GM21360 (cell line): Measurements from ENCODE around the gene CCL17.
"Not testable (repeated sequence)": the region's sequence is repeated elsewhere in the genome, so short reads cannot be mapped to it uniquely, and the experiment has no call there.

Source experiments
- ATAC-seq: cut with Tn5 transposase; IDR thresholded peaks from one replicate; pipeline ENCODE4 v1.9.1; 2021; ENCODE audit warnings: mild to moderate bottlenecking, moderate library complexity; ENCODE audit not compliant: unreplicated experiment

Gene CCL17

DNA sequence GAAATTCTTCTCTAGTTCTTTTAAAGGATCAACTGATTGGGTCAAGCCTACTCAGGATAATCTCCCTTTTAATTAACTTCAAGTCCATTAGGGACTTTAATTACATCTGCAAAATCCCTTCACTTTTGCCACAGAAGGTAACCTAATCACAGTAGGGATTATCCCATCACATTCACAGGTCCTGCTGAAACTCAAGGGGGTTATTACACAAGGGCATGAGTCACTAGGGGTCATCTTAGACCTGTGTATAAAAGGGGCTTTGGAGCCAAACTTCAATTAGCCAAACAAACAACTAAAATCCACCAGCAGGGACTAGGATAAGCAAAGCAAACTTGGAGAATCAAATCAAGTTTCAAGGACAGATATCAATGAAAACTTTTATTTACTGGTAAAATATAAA is 23.3 kb downstream of the CCL17 start:
- ATAC-seq, result no peak

DNA sequence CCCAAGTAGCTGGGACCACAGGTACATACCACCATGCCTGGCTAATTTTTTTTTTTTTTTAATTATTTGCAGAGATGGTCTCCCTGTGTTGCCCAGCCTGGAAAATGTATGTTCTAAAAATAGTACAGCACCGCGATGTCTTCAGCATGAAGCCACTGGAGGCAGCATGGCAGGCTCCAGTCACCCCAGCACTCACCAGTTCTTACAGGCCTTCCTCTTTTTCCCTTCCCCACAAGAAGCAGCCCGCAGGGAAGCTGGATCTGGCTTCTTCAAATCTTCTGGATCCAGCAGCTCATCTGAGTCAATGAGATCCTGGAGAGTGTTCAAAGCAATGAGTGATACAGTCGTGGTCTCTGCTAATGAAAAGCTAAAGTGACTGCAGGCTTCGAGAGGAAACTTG is 26.4 kb downstream of the CCL17 start:
- no peak for ATAC-seq

DNA sequence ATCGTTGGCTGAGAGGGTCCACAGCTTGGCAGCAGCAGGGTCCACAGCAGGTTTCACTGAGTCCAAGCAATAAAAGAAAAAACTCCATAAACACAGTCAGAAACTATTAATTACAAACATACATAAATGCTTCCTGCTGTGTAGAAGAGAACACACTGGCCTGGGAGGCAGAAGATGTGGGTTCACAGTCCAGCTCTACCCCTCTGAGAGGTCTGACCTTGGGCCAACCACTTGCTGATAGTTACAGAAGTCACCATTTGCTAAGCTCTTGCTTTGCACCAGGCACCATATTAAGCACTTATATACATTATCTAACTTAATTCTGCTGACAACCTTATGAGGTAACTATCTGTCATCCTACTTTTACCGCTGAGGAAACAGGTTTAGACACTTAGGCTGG is 27.9 kb downstream of the CCL17 start:
- ATAC-seq, result no peak

DNA sequence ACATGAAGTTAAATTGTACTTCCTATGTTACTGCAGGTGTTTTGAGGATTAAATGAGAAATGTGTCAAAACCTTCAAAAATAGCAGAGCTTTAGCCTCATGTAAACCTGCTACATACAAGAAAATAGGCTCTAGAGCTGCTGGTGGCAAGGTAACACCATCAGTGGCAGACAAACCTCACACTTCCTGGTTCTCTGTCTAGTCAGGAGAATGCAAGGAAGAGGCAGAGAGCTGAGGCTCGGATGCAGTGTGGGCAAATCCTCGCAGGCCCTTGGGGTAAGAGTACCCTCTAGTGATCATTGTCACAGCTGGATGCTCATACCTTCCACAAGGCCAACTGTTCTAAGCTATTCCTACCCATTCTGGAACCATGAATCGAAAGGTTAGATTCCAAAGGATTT is 28.4 kb downstream of the CCL17 start:
- ATAC-seq, result no peak

DNA sequence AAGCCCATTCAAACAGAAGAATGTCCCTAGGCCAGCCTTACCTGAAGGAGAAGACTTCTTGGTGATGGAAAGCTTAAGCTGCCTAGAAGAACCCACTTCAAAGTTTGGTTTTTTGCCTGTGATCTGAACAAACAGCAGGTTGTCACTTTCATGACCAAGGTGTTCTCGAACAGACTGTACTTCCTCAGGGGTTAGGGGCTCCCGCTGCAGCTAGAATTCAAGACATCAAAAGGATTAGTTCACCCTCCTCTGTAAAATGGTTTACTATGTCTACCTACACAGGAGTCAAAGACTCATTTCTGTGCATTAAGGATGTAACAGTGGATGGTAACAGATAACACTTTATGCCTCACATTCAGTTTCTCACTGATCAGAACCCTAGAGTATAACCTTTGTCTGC is 29.4 kb downstream of the CCL17 start:
- ATAC-seq, result no peak

GRCh38 chr16:57435838-57436237 is 31.3 kb downstream of the CCL17 start:
- ATAC-seq, result no peak

DNA sequence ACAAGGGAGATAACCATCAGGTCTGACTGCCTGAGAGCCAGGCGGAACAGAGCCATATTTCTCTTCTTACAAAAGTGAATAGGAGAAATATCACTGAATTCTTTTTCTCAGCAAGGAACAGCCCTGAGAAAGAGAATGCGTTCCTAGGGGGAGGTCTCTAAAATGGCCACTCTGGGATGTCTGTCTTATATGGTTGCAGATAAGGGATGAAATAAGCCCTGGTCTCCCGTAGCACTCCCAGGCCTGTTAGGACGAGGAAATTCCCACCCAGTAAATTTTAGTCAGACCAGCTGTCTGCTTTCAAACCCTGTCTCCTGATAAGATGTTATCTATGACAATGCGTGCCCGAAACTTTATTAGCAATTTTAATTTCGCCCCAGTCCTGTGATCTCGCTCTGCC is 35.4 kb downstream of the CCL17 start:
- not testable (repeated sequence) for ATAC-seq

GRCh38 chr16:57440551-57440950 is 36.0 kb downstream of the CCL17 start:
- ATAC-seq, result not testable (repeated sequence)

- no peak for ATAC-seq
Observed at GRCh38 chr16:57444711-57445110, 40.1 kb downstream of the CCL17 start.

GRCh38 chr16:57445510-57445909 is 40.9 kb downstream of the CCL17 start:
- ATAC-seq, result no peak

- peak; percentile 33 for ATAC-seq
Observed at GRCh38 chr16:57446531-57447185, 42.1 kb downstream of the CCL17 start.

DNA sequence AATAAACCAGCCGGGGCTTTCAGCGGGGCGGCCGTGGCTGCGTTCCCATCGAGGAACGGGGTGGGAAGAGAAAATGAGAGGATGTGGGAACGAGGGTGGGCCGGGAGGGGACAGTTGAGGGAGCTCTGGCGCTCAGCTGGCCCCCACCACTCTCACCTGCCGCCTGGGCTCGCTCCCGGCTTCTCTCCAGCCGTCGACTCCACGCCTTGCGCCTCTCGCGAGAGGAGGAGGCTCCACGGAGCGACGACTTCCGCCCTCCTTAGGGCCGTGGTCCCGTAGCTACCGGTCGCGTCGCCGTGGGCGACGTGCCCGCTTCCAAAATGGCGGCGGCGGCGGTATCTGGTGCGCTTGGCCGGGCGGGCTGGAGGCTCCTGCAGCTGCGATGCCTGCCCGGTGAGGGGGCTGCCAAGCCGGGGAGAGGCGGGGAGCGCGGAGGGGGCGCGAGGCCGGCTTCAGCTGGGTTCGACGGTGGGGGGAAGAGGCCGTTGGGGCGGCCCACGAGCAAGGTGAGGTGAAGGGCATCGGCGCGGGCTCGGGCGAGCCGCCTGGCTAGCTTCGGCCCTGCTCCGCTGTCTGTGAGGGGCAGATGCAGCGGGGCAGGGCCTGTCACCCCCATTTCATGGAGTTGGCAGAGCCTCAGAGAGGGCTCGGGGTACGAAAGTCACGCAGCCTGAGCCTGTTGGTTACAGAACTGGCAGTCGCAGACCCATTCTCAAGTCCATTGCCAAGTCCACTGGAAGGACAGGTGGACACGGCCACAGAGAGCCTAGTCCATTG is 42.8 kb downstream of the CCL17 start, which contains the start of the genes CIAPIN1 and COQ9:
Gene CIAPIN1, minus strand, starts transcription at position 200 of the 777 bp plus-strand sequence. CDS start 6,457 bp downstream, outside the sequence.
Gene COQ9, plus strand, starts transcription at position 294 of the 777 bp plus-strand sequence. Its CDS starts 27 bp downstream, at position 321.
- ATAC-seq, result peak; percentile 97

GRCh38 chr16:57452021-57452420 is 47.5 kb downstream of the CCL17 start:
- no peak for ATAC-seq

GRCh38 chr16:57462209-57462977 is 57.8 kb downstream of the CCL17 start, which contains the start of gene POLR2C:
Gene POLR2C, plus strand, starts transcription at chr16:57462679. Its CDS starts 46 bp downstream, at chr16:57462725.
- ATAC-seq, result peak; percentile 86

DNA sequence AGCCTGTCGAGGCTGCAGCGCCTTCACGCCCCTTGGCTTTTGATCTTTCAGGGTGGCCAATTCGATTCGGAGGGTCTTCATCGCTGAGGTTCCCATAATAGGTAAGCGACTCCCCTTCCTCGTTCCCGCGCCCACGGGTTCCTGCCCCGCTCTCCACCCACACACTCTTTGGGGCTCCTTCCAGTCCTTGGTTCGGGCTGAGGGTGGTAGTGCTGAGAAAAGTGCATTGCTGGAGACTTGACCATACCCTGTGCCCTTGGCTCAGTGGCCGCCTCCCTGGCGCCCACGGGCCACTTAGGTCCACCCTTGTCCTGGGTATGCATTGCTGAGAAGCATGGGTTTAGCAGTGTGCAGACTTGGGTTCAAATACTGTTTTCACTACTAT is 58.4 kb downstream of the CCL17 start:
- ATAC-seq, result no peak

DNA sequence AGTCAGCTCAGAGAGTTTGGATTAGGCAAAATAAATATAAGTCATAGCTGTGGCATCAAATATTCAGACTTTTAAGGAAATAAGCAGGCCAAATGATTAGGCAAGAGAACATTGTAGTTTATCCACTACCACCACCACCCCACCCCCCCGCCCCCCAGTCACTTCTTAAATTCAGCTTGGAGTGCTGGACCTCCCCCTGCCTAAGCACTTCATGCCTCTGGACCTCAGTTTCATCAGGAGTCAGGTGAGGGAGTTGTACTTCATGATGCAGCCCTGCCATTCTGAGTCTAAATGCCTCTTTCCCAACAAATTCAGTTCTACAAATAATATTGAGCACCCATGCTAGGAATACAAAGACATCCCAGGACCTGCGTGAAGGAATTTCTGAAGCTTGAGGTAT is 60.0 kb downstream of the CCL17 start:
- no peak for ATAC-seq
